ENCODE data around the gene INTS12.

Gene INTS12

DNA sequence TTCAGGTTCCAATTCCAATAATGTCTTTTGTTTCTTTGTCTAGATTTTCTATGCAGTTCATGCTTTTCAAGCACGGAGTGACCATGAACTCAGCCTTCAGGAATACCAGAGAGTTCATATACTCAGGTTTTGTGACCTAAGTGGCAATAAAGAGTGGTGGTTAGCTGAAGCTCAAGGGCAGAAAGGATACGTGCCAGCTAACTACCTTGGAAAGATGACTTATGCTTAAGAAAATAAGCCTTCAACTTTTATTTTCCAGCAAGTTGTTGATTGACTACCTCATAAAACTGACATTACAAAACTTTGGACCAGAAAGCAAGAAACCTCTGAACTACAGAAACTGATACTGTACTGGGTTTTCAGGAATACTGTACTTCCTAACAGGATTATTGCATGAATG lies 30.8 kb downstream of the INTS12 start:
- DNase-seq = no peak

DNA sequence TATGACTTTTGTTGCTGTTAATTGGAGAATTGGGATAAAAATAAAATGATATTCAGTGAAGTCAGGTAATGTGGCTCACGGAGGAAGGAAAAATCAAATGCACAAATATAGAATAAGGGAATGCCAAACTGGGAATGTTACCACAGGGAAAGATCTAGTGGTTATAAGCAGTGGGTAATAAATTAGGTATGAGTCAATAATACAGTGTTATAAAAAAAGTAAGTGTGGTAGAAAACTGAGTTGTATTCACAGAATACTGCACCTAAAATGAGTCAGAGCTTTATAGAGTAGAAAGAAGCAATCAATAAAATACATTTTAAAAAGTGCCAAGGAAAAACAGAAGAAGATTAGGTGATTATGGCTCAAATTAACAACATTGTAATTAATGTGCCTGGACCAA lies 34.5 kb downstream of the INTS12 start:
- DNase-seq = no peak

DNA sequence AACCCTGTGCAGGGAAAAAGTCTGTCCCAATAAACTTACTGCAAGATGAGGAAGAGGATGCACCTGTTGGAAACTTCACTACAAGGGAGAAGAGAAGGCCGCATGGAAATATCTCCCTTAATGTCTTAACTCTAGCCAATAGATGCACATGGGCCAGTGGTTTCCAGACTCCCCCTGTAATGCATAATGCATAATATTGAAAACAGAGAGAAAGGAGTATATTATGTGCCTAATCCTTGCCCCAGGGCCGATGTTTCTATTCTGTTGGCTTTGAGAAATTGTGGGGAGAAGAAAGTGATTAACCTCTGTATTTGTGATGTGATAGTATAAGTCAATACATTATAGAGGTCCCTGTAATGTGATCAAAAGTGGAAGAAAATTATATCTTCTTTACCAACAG lies 37.2 kb downstream of the INTS12 start:
- DNase-seq = no peak

DNA sequence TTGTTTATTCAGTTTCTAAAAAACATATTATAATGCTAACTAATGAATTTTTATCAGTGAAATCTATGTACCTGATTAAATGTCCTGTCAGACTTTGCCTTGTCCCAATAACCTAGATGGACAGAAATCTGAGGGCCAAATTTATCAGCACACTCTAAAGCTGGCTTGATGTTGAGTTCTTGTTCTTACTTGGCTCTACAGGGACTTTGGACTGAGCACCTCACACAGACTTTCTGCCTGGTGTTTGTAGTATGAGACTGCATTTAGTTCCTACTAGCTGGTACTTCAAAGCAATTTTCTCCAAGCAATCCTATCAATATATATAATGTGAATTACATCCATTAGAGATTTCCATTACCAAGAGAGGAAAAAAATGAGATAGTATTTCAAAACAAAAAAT lies 37.8 kb downstream of the INTS12 start:
- DNase-seq = no peak

DNA sequence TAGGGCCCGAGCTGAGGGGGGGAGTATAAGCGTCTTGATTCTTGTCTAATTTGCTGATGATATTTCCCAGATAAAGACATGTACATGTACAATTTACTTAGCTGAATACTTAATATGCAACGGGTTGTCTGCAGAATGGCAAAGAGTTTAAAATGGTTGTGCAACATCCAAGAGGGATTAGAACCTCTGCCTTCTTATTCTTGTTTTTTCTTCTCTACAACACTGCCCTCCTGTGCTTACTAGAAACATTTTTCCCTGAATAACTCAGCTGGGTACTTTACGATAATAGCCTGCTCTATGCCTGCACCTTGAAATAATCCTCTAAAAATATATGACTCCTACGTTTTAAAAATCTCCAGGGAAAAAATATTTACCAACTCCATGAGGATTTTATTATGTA lies 41.8 kb downstream of the INTS12 start:
- DNase-seq = no peak

DNA sequence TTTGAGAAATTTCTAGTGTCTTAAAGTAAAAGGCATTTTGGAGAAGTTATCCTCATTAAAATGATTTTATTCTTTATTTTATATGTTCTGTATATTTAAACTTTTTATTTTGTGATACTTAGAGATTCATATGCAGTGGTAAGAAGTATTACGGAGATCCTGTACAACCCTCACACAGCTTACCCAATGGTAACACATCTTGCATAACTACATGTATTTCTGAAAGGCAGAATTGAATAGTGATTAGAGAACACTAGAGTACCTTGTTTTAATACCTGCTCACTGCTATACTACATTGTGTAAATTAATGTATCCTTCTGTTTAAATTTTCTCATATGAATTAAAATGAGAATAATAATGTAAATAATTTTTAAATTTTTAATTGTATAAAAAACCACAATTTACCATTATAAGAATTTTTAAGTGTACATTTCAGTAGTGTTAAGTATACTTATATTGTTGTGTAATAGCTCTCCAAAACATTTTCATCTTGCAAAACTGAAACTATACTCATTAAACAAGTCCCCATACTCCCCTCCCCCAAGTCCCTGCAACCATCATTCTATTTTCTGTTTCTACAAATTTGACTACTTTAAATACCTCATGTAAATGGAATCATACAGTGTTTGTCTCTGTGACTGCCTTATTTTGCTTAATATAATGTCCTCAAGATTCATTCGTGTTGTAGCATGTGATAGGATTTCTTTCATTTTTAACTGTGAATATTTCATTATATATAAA lies 45.4 kb downstream of the INTS12 start:
- no peak for DNase-seq

DNA sequence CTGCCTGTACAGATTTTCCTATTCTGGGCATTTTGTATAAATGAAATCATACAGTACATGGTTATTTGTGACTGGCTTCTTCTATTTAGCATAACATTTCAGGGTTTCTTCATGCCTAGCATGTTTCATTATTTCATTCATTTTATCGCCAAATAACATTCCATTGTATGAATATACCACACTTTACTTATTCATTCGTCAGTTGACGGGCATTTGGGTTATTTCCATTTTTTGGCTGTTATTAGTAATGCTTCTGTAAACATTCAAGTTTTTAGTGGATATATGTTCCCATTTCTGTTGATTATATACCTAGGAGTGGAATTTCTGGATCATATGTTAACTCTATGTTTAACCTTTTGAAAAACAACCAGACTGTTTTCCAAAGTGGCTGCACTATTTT lies 47.5 kb downstream of the INTS12 start:
- no peak for DNase-seq

DNA sequence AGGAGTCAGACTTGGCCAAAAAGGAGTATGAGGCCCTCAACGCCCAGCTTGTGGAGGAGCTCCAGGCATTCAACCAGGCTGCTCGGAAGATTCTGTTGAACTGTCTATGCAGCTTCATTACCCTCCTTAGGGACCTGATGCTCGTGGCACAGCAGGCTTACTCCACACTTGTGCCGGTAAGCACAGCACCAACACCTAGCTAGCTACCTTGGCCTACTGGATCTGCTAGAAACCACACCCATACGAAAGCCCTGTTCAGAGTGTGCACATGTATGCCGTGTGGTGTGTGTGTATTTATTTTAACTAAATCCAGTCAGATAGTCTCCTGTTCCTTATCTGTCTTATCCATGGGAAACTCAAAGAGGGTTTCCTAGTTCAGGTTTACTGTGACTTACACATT lies 49.3 kb downstream of the INTS12 start:
- DNase-seq = no peak

DNA sequence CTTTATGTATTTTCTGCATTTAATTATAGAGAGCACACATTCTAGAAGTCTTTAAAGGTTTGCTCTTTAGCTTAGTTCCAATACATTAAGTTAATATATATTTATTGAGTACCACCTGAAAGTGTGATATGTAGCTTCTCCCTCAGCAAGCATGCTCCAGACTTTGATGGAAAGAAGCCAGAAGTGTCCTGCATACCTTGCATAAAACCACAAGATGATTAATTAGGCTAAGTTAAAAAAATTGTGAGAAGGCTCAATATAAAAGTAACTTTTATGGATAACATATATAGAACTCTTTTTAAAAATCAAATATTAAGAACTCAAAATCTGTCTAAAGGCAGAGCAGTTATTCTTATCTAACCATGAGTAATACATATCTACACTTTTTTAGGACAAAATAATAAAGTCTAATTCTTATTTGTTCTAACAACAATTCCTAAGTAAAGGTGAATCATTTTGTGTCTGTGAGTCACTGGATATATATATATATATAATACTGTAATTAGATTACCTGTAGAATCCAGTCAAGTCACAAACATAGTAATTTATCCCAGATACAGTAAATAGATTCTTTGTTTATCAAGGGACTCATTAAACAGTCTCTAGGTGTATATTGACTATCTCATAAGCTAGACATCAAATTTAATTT lies 51.2 kb downstream of the INTS12 start:
- DNase-seq = no peak

DNA sequence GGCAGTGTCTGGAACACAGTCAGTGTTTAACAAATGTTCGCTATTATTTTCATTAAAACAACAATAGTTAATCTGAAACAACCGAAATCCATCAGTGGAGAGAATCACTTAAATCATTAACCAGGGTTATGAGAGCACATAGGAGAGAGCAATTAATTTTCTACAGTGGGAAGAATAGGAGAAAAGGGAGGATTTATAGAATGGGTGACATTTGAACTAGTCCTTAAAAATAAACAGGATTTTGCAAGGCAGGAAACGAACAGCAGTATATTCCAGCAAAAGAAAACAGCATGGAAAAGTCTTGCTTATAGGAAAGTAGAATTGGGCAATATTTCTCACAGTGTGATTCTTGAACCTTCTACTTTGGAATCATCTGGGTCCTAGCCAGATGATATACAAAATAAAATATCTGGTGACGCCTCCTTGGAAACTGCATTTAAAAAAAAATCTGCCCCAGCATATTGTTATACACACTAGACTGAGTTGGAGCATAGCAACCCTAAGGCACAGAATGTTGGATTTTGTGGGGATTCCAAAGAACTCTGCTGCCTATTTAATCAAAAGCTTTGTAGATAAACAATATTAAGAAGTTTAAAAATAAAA lies 56.1 kb downstream of the INTS12 start:
- no peak for DNase-seq

DNA sequence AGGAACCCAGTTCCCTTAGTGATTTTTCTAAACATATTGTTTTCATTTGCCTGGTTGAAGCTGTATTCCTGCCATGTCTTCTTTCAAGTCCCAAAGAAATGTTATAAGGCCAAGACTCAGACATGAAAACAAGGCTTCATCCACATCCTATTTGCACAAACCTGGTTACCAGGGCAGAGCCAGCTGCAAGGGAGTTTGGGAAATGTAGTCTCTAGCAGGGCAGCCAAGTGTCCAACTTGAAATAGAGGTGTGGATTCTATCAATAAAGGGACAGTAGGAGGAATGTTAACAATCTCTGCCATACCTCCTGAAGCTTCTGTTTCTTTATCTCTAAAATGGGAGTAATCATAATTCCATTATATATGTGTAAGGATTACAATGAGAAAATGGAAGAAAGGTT lies 56.6 kb downstream of the INTS12 start:
- no peak for DNase-seq

DNA sequence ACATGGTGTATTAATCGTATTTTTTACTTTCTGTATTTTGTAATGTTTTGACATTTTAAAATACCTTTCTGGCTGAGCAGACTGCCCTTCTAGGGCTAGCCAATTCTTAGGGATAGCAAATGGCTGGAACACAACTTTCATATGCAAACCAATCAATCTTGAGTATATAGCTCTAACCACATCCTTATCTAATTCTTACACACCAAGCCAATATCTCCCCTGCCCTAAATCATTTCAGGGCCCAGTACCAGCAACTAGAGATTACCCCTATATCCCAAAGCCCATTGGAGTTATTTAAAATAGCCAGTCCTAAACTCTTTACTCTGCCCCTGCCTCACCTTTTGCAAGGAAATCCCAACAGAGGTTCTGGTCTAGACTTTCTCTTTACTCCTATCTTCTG lies 58.3 kb downstream of the INTS12 start:
- no peak for DNase-seq

DNA sequence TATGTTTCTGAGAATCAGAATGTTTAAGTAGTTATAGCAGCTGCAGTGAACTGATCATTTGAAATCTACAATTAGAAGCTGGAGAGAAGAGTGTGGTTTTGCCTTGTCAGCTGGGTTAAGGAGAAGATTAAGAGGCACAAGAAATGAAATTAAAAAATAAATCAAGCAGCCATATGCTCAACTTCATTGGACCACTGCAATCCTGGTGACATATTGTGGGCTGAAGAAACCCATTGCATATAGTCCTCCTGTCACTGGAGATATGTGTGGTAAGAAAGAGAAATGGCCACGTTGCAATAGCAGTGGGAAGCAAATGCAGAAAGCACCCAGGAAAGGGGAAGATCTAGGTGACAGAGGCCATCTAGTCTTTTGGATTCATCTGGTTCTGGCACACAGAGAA lies 63.0 kb downstream of the INTS12 start:
- no peak for DNase-seq

DNA sequence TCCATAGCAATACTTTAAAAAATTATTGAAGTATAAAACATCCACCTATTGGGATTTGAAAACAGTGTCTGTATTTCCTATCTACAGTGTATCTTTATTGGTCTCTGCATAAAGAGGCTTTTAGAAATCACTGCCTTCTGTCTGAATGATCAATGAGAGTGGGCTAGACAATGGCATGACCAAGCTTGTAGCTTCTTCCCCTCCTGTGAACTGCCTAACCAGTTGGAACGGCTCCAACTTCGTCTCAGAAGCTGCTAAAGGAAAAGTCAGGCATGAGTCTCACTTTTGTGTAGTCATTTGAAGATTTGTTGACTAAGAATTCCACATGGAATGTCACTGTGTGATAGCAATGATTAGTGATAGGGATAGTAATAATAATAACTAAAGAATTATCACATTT lies 64.2 kb downstream of the INTS12 start:
- no peak for DNase-seq

DNA sequence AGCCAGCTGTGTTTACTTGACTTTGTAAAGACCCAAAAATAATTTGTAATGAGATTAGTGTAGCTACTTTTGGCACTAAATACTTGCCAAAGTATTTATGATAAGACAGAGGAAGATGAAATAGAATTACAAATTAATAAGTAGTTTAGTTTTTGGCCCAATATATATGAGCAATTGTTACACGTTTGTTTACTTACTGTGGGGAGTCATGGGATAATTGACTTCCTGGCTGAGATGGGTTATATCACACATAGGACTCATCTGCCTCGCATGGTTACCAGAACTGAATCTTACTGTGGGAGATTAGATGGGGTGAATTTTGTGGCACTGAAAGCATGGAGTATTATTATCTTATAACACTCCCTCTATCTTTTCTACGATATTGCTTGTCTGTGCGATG lies 66.6 kb downstream of the INTS12 start:
- DNase-seq = no peak

DNA sequence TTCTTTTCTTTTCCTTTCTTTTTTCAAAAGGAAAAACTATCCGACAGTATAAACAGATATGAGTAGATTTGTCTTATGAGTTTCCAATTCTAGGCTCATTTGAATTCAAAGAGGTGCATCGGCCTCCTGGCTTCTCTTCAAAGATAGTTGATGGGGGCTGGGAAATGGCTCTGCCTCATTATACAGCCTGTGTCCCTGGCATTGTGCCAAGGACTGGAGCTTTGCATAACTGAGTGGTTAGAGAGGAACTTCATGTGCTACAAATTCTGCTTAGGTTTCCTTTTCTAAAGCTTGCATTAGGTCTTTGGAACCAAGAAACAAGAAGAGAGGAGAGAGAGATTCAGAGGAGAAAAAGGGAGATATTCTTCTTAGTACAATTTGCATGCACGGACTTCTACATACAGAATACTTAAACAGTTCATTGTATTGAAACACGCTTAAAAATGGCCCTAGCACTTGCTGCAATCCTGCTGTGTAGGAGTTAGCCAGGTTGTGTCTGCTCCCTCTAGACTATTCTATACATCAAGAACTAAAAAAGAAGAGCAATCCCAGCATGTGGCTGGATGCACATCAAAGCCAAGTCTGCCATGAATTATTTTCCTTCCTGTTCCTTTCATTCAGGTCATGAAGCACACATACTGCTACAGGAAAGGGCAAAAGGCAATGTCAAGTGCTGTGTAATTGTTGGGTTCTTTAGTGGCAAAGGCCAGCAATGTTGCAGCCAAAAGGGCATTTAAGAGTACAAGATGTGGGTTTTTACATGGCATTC lies 70.9 kb downstream of the INTS12 start:
- DNase-seq = no peak

DNA sequence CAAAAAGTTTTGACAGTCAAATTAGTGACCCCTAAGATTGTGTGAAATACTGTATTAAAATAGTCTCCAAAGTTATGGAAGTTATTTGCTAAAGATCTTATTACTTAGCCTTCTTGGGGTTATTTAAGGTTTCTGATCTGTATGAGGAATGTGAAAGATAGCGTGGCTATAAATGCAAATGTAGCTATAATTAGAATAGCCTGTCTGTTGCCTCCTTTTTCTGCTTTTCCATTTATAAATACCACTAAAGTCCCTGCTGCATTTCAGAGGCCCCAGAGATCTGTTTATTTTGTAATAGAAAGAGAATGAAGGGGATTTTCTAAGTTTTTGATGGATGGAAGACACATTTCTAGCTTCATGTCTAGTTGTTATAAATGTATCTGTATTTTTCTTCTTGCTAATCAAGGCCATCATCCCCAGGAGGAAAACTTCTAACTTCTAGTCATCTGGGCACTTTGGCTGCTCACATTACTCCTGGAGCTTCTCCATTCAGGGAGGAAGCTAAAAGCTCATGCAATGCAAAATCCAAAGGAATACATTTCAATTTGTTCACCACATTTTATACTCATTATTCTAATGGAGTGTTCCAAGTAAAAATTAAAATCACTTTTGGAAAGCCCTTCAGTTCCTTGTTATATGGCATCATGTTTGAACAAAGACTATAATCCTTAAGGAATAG lies 73.9 kb downstream of the INTS12 start:
- no peak for DNase-seq

DNA sequence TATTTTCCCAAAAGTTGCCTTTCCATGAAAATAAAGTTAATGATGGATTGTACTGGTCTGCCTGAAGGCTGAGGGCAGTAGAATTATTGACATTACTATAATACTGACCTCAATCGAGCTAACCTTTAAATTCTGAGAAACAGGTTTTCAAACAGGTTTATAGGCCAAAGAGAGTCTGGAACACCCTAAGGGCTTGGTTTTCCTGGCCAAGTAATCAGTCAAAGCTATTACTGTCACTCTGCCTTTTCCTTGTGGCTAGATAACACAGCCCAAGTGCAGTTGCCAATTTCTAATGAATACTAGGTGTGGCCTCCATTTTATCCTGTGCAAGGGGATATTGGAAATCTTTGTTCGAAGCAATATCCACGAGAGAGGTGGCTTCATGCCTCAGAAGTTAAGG lies 75.2 kb downstream of the INTS12 start:
- DNase-seq = no peak
